EH (cell line): ENCODE measurements around the gene SYPL2.

Experiments used
- DNase-seq: peaks from one replicate; pipeline ENCODE4 v3.0.0-alpha.2; 2015; ENCODE audit warnings: low read depth

The SYPL2 gene

GRCh38 chr1:109466452-109467300, at the start of gene SYPL2:
Gene SYPL2 (plus strand): TSS chr1:109466546. CDS start chr1:109466844, 298 bp downstream.
- peak; percentile 57 for DNase-seq

- DNase-seq: no peak
Measured at GRCh38 chr1:109423498-109423897, 42.8 kb upstream of the SYPL2 start.

- peak; percentile 69 for DNase-seq
Measured at GRCh38 chr1:109425391-109426280, 40.7 kb upstream of the SYPL2 start.

- peak; percentile 100 for DNase-seq
Measured at GRCh38 chr1:109426281-109427170, 39.8 kb upstream of the SYPL2 start, which contains the start of gene PSMA5. Gene PSMA5 (minus strand): TSS chr1:109426448. CDS start chr1:109426330, 118 bp downstream.

- no peak for DNase-seq
Measured at GRCh38 chr1:109427171-109427467, 39.2 kb upstream of the SYPL2 start.

- peak; percentile 73 for DNase-seq
Measured at GRCh38 chr1:109432336-109432735, 34.0 kb upstream of the SYPL2 start.

GRCh38 chr1:109433322-109433721, 33.0 kb upstream of the SYPL2 start:
- DNase-seq: no peak

- DNase-seq: no peak
Measured at GRCh38 chr1:109434484-109434883, 31.9 kb upstream of the SYPL2 start.

GRCh38 chr1:109438798-109439297, 27.5 kb upstream of the SYPL2 start:
- DNase-seq: peak; percentile 97

GRCh38 chr1:109441069-109441468, 25.3 kb upstream of the SYPL2 start:
- DNase-seq: peak; percentile 82

- DNase-seq: no peak
Measured at GRCh38 chr1:109443476-109443875, 22.9 kb upstream of the SYPL2 start.

GRCh38 chr1:109444346-109444745, 22.0 kb upstream of the SYPL2 start:
- DNase-seq: peak; percentile 40

- peak; percentile 92 for DNase-seq
Measured at GRCh38 chr1:109445949-109446695, 20.2 kb upstream of the SYPL2 start.

GRCh38 chr1:109447524-109447923, 18.8 kb upstream of the SYPL2 start:
- DNase-seq: no peak

GRCh38 chr1:109454497-109455133, 11.7 kb upstream of the SYPL2 start:
- no peak for DNase-seq

- DNase-seq: no peak
Measured at GRCh38 chr1:109457819-109458218, 8.5 kb upstream of the SYPL2 start.

- no peak for DNase-seq
Measured at GRCh38 chr1:109466125-109466451, 258 bp upstream of the SYPL2 start.

GRCh38 chr1:109467301-109467777, 993 bp downstream of the SYPL2 start:
- no peak for DNase-seq

GRCh38 chr1:109468061-109468460, 1.7 kb downstream of the SYPL2 start:
- no peak for DNase-seq

- no peak for DNase-seq
Measured at GRCh38 chr1:109468903-109469302, 2.6 kb downstream of the SYPL2 start.
